Cortex of kidney (tissue), 1 donor: ENCODE data around the gene TMEM131L.

Experiments used
- DNase-seq: peaks from one replicate; lab custom pipeline; 2025; lab: John Stamatoyannopoulos, UW

TMEM131L gene

DNA sequence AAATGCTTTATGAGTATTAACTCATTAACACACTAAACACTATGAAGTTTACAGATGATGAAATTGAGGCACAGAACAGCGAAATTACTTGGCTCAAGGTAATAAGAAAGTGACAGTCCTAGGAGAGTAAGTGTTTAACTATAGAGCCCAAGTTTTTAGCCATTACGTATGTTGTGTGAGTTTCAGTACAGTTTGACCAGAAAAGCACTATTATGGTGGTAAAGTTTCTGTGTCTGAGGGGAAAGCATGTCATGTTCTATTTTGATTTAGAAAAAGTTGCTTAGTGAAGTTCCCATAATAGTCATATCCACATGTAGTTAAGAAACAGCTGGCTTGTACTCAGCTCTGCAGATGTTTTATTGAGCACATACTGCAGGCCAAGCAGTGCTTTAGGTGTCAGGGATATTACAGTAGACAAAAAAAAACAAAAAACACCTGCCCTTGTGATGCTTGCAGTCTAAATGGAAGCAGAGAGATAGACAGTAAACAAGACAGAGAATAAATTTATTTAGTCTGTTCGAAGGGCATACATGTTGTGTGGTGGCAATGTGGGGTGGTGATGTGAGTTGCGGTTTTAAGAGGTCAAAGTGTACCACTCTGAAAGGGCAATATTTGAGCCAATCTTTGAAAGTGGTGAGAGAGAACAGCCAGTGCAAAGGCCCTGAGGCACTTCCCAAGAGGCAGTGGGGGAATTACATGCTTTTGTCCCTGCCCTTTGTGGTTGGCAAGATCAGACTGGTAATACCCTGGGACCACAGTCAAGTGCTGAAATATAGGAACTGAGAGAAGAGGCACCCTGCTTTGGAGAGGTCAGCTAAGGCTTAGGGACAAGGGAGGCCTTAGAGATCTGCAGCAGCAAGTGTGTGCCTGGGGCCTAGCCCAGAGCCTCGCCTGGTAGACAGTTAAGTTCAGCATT is 6.2 kb downstream of the TMEM131L start:
- no peak for DNase-seq

DNA sequence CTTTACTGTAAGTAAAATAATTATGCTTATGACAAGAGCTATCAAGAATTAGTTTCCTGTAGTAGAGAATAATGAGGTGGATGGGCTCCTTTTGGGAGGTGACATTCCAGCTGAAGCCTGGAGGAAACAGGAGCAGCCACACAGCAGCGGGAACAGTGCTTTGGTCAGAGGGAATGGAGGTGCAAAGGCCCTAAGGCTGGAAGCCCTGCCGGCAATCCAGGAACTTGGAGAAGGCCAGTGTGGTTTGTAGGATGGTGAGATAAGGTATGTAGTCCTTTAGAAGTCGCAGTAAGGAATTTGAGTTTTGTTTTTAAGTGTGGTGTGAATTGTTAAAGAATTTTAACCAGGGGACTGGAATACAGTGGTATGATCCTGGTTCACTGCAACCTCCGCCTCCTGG is 8.1 kb downstream of the TMEM131L start:
- DNase-seq: no peak

DNA sequence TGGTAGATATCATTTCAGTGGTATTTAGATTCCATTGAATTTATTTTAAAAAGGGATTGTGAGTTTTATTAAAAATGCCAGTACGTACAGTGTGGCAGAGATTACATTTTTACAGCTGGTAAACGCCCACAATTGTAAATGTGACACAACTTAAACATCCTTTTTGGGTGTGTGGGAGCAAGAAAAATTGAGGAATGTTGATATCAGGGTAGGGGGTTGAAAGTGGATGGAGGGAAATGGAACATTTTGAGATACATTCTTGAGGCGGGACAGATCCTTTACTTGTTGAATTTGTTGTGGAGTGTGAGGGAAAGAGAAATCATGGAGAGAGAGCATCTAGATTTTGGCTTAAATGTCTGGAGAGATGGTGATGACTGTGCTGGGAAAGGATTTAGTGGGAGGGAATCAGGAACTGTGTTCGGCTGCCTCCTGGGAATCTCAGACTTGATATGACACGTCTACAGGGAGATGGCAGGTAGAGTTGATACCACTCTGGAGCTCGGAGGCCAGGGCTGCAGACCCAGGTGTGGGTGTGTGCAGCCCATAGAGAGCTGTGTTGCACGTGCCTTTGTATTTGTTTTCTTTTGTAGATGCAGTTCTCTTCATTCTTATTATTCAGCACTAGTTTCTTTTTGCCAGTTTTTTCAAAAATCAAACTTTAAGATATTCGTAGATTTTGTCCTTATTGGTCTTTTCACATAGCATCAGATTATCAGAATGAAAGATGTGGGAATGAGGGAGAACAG is 10.8 kb downstream of the TMEM131L start:
- DNase-seq: no peak

DNA sequence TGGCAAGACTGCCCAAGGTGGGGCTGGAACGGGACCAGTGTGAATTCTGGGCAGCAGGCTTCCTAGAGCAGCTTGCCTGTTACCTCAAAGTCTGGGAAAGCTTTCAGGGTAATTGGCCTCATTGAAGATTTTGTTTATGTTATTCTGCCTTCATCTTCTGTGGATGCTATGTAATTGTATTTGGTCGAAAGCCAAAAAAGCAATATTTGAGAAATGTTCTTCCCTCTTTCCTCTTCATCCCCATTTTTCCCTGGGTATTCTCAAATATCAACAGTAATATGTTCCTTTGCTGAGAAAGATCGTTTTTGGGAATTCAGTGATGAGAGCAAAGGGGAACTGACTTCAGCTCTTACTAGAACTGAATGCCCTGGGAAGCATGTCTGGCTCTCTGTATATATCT is 12.9 kb downstream of the TMEM131L start:
- DNase-seq: no peak

DNA sequence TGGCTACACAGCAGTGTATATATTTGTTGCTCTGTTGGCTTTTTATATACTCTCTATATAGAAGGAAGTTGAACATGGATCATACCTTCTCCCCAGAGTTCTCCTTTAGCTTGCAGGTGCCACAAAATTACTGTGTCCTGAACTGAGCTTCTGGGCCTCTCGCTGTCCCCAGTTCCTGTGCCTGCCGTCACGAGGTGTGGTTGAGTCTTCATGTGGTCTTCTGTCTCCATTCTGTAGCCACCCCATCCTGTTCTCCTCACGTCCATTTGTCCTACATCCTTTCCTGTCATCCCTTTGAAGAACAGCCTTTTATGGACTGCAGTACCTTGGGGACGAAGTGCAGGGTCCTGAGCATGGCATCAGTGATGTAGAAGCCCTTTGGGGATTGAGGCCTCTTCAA is 14.5 kb downstream of the TMEM131L start:
- DNase-seq: no peak

DNA sequence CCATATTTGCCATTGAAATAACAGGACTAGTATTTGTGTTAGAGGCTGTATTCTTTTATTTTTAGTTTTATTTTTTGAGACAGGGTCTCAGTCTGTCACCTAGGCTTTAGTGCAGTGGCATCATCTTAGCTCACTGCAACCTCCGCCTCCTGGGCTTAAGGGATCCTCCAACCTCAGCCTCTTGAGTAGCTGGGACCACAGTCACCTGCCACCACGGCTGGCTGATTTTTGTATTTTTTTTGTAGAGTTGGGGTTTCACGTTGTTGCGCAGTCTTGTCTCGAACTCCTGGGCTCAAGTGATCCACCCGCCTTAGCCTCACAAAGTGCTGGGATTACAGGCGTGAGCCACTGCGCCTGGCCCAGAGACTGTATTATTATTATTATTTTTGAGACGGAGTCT is 15.3 kb downstream of the TMEM131L start:
- no peak for DNase-seq

DNA sequence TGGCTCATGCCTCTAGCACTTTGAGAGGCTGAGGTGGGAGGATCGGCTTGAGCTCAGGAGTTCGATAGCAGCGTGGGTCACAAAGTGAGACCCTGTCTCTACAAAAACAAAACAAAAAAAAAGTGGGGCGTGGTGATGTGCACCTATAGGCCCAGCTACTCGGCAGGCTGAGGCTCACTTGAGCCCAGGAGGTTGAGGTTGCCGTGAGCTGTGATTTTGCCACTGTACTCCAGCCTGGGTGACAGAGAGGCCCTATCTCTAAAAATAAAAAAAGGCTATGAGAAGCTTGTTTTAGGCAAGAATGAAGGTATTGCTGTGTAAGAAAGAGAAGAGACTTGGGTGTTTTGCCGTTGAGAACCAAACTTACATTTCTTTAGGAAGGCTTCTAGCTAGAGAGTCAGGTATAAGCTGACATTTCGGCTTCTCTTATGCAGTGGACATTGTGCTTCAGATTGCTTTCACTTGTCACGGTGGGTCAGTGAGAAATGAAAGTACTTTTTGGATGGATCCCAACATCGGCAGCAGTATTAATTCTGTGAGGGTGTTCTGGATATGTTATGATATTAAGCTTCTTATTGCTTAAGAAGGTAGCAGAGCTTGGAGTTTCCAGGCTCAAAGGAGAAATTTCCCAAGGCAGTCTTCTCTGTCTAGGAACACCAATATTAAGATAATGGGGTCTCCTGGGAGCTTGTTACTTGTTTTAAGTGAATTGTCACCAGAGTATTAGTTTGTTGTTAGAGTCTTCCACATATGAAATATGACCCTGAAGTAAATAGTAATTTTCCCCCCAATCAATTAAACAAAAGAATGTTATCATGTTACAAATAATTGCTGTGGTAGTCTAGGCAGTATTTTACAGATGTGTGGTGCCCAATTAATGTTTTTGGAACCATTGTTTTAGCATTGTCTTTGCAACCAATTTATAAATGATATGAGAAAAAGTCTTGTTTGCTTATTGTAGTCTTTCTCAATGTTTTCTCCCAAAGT is 17.6 kb downstream of the TMEM131L start:
- DNase-seq: no peak

DNA sequence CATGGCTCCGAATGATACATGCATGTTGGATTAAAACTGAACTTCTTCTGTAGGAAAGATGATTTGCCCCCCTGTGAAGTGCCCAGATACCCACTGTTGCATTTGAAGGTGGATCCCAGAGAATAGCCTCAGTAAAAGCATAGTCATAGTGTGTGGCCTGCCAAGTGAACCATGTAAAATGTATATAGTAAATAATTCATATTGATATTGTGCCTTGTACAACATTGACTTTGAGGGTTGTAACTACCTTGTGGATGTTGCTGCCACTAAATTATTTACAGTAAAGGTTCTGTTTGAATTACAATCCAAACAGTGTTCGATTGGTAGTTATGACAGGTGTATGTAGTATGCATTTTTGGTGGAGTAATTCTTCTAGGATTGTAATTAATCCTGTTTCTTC is 19.2 kb downstream of the TMEM131L start:
- no peak for DNase-seq

DNA sequence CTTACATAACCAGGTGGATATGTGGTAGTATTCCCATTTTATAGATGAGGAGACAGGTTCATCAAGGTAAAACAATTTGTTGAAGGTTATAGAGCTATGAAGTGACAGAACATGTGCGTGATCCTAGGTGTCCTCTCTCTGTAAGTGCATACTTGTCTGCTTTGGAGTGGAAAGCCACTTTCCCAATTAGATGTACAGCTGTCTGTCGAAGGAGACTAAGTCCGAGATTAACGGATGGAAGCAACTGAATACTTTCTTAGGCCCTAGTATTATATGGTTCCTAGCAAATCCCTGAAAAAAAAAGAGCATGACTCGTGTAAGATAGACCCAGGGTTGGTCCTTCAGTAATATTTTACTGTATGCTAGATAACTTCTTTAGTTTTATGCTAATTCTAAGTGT is 19.7 kb downstream of the TMEM131L start:
- DNase-seq: no peak

DNA sequence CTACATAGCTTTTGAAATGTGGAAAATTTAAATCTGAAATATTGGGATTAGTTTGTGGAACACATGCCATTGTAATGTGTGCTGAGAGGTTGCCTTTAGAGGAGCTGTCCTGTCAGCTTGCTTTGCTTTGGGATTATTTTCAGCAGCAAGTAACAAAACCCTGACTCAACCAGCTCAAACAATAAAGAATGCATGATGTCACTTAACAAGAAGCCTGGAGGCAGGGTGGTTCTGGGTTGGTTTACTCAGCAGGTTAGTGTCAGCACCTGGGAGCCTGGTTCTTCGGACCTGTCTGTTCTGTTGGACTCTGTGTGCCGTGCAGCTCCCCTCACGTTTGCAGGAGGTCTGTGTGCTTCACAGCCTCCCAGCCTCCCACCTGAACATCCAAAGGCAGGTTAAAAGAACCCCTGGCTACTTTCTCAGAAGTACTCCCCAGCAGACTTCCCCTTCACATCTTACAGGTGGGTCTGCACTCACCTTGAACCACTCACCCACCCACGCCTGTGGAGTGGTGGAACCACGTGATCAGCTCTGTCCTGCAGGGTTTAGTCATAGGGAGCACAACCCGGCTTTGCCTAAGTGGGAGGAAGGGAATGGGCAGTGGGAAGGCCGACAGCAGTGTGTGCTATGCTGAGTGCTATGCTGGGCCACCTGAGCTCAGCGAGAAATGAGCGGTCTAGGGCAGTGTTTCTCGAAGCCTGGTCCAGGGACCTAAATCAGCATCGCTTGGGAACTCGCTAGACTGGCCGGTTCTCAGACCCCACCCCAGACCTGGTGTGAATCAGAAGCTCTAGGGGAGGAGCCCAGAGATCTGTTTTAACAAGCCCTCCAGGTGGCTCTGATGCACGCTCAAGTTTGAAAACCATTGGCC is 20.4 kb downstream of the TMEM131L start:
- DNase-seq: no peak

DNA sequence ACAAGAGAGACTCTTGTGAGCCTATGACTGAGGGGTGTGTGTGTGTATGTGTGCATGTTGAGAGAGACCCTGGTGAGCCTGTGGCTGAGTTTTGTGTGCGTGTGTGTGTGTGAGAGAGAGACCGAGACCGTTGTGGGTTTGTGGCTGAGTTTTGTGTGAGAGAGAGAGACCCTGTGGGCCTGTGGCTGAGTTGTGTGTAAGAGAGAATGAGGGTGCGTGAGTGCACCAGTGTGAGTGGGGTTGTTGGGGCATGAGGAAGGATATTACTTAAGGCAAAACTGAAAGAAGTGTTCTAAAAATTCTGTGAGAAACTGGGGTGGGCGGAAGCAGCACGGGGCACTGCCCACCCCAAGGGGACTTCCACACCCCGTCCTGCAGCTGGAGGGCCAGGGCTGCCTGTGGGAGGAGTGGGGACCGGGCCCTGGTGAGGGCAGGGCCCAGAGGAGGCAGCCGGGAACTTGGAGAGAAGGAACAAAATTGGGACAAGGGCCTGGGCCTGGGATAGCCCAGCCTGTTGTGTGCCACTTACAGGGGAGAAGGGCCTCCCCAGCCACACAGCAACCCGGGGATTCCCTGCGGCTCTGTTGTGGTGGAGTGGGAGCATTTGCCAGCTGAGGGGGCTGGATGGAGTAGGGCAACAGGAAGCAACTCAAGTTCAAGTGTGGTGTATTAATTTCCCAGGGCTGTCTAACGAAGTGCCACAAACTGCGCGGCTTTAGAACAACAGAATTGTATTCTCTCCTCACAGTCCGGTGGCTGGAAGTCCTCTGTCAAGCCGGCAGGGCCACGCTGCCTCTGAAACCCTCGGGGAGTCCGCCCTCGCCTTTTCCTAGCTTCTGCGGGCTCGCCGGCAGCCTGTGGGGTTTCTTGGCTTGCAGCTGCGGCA is 22.1 kb downstream of the TMEM131L start:
- DNase-seq: no peak

DNA sequence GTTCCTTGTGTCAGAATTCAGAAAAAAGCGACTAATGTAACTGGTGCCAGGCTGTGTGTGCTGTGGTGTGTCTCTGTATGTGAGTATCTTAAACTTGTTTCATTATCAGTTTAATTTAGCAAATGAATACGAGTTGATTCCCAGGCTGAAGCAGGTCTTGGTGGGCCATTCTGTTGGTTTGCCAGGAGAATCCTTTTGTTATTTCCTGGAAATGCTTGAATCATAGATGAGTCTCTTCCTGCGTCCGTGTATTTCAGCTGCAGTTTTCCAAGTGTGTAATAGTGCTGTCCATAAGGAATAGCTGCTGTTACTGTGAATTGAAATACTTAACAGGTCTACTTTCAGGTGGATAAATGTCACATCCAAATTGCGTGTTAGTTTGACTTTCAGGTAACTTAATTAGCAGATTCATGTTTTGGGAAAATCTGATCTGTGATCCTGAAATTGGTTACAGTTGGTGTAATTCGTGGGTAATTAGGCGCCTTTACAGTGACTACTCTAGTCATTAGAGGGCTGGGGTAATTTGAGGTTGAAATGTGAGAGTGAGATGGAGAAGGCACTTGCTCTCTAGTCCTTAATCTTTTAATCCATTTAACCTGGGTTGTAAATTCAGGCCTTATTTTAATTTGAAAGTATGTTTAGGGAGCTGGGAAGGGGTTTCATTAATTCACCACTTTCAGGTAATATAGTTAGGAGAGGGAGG is 23.8 kb downstream of the TMEM131L start:
- no peak for DNase-seq

DNA sequence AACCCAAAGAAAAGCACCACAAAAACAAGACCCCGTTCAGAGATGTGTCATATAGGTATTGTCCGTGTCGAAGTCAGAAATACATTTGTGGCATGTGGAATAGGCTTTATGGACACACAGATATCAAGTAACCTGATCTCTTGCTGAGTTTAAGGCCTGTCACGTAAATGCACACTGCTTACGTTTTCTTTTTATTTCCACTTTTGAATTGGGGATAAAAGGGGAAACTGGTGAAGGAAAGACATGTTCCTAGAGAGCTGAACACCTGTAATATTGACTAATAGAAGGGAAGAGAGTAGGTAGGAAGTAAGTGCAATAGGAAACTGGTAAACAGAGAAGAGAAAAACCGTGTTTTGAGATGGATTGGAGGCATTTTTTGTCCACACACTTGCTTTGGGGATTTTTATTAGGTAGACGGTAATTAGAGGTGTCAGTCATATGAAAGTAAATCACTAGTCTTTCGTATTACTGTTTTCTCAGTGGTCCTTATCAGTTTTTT is 24.9 kb downstream of the TMEM131L start:
- DNase-seq: no peak

DNA sequence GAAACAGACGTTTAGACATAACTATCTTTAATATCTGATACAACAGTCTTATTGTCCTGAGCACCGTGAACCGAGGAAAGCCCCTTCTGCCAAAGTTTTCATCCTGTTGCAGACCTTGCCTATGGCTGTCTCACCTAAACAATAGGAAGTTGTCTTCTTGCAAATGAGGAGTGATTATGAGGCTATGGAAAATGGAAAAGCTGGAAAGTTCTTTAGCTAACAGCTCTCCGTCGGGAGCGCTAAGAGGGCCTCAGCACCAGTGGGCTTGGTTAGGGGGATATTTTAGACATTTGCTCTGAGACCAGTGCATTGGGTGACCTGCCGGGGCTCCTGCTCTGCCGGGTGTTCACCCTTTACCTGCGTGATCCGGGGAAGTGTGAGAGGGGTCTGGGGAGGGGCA is 28.4 kb downstream of the TMEM131L start:
- DNase-seq: no peak

DNA sequence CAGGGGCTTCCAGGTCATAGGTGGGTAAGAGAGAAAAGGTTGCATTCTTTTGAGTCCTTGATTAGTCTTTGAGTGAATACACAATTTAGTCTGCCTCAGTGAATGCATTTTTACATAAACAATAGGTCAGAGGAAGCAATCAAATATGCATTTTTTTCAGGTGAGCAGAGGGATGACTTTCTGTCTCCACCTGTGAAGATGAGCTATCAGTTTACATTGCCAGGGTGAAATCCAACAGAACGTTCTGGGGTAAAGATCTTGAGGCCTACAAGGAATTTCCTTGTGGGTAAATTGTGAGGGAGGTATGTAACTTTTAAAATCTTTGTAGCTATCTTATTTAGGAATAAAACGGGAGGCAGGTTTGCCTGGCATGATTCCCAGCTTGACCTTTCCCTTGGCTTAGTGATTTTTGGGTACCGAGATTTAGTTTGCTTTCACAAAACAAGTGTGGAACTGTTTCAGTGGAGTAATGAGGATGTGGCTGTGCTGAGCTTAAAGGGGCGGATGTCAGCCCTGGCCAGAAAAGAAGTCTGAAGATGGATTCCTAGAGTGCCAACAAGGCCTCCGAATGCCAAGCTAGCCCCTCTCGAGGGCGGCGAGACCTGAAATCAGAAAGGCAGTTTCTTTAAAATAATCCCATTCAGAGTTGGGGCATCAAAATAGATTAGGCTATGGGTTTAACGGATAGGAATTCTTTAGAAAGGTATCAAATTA is 29.5 kb downstream of the TMEM131L start:
- DNase-seq: no peak

DNA sequence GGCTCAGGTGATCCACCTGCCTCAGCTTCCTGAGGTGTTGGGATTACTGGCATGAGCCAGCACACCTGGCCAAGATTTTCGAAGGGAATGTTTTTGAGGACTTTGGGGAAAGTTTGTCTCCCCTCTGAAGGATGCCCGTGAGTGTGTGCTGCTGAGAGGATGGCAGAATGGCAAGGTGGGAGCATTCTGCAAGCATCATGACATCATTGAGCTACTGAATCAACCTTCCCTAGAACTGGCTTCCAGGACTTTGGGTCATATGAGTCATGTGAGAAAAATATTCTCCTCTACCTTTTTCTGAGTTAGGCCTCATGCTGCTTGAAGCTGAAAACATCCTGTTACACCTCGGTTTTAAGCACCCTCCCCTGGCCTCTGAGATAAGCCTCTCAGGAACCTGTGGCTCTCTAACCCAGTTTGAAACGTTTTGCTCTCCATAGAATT is 31.0 kb downstream of the TMEM131L start:
- no peak for DNase-seq

DNA sequence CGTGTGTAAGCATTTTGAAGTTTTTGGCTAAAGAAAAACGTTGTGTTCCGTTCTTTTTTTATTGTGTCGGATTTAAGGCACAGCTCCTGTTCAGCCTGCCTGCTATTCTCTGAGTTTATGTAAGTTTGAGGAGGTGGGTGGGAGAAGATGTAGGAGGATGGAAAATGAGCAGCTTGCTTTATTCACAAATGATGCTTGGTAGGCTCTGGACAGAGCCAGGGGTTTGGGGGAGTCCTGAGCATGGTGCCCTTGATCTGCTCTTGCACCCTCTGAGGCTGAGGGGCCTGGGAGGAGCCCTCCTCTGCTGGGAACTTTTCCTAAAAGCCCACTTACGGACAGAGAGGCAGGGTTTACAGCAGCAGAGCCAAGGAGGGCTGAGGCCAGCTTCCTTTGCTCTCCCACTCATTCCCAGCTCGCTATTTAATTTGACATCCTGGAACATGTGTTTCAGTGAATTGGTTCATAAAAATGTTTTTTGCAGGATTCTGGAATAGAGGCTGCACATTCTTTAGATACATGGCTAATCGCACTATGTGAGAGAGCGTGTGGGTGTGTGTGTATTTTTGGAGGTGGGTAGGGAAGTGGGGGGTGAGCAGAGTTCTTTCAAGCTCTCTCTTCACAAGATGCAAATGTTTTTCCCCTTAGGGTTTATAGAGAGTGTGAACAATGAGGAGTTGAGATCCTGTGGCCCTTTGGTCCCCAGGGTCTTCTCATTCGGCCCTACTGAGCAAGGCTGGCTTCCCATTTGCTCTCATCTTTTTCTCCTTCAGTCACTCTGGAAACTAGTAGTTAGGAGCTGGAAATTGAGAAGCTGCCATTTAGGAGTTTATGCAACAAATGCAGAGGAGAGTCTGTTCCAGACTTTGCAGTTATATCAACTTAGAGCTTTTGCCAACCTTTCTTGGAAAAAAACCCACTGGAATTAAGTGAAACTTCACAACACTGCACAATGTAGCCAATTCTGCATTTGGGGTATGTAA is 32.1 kb downstream of the TMEM131L start:
- DNase-seq: no peak
